Measurements from ENCODE around the gene EML5. TPM values are rescaled to one million over a fixed set of nuclear protein-coding genes. Genes with fewer than 3 reads are reported as not detected.

The EML5 gene
- total and polyA plus RNA-seq, 2 experiments from 2014 or later, result 1.4 TPM; not detected in 1

DNA sequence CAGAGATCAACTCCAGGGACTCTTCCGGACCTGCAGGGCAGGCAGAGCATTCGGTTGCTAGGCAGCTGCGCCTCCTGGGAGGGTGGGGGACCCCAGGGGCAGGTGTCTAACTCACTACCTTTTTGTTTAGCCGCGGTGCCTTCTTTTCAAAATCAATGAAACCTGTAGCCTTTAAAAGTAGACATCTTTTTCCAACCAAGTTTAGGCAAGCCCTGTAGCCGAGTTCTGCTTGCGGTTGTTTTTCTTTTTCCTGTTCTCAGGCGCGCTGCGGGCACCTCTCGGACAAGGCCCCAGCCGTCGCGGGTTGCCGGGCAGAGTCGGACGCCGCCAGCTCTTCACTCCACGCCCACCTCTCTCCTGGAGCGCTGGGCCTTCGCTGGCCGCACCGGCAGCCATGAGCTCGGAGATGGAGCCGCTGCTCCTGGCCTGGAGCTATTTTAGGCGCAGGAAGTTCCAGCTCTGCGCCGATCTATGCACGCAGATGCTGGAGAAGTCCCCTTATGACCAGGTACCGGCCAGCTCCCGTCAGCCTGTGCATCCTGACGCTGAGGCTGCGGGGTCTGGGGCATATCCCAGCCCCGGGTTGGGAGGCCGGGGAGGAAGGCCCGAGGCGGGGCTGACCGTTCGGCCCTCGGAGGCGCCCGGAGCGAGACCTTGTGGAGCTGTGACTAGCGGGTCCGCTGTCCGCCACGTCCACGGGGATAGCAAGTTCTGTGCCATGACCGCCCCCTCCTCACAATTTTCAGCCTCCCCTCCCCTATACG is 31.7 kb upstream of the EML5 start, which contains the start of gene TTC8:
Gene TTC8 (plus strand): TSS at position 338 of the 764 bp plus-strand sequence. CDS start 57 bp downstream, at position 395.
- Histone ChIP-seq H3K27me3 (no peaks in the 10 kb centered on the region), H4K20me1 (ENCODE audit: insufficient read depth, poor library complexity, severe bottlenecking) (no peaks in the 10 kb centered on the region), H3K9me3 (ENCODE audit: low read depth) (no peaks in the 10 kb centered on the region), H2AFZ (peak within 1 kb of the TSS; percentile 77), H3K4me3 (peak within 1 kb of the TSS; percentile 45), H3K36me3 (replicated peaks; ENCODE audit: insufficient read depth, low read depth) (no peaks in the 10 kb centered on the region), H3K27ac (peak within 1 kb of the TSS; percentile 92), H3K4me2 (peak within 1 kb of the TSS; percentile 70), H3K4me1 (ENCODE audit: insufficient read depth) (peaks cover 6% of the 10 kb centered on the region), H3K9me2 (replicated peaks; ENCODE audit: insufficient read depth) (no peaks in the 10 kb centered on the region), H3K79me2 (peaks cover 39% of the 10 kb centered on the region)
- TF ChIP-seq EZH2phosphoT487 (IDR thresholded peaks at IDR 0.05; ENCODE audit: low read depth, severe bottlenecking, unreplicated experiment), result no peak
- TF ChIP-seq, protein P1, sequence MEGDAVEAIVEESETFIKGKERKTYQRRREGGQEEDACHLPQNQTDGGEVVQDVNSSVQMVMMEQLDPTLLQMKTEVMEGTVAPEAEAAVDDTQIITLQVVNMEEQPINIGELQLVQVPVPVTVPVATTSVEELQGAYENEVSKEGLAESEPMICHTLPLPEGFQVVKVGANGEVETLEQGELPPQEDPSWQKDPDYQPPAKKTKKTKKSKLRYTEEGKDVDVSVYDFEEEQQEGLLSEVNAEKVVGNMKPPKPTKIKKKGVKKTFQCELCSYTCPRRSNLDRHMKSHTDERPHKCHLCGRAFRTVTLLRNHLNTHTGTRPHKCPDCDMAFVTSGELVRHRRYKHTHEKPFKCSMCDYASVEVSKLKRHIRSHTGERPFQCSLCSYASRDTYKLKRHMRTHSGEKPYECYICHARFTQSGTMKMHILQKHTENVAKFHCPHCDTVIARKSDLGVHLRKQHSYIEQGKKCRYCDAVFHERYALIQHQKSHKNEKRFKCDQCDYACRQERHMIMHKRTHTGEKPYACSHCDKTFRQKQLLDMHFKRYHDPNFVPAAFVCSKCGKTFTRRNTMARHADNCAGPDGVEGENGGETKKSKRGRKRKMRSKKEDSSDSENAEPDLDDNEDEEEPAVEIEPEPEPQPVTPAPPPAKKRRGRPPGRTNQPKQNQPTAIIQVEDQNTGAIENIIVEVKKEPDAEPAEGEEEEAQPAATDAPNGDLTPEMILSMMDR (IDR thresholded peaks at IDR 0.05; ENCODE audit: poor library complexity), result no peak
- no peak for TF ChIP-seq EZH2 (IDR thresholded peaks at IDR 0.05; ENCODE audit: borderline replicate concordance)
- peak; percentile 96 for DNase-seq (ENCODE audit: low spot score)
- WGBS (ENCODE audit: low lambda C conversion rate, missing lambda C conversion rate), result under 1% methylated on average over 48 of the region's 50 CpGs

DNA sequence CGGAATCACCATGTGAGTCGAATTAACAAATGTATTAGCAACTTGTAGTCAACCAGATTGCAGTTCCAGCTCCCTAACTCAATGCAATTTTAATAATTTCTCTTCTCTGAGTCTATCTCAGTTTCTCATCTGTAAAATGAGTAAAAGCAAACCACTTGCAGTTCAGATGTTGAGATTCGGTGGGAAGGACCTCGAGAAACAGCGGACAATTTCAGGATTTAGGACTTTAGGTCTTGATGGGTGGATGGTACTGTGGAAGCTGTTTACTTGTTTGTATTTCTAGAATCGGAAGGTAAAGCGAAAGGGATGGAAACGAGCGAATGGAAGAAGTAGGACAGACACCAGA is 31.2 kb upstream of the EML5 start:
- DNase-seq (ENCODE audit: low spot score), result no peak
- H3K9me2 ChIP-seq (replicated peaks; ENCODE audit: insufficient read depth), result no peaks in the 10 kb centered on the region
- no peaks in the 10 kb centered on the region for H3K27me3 ChIP-seq
- H3K9me3 ChIP-seq (ENCODE audit: low read depth), result no peaks in the 10 kb centered on the region
- peak overlapping the region; percentile 92 for H3K27ac ChIP-seq
- peak overlapping the region; percentile 45 for H3K4me3 ChIP-seq
- H3K4me2 ChIP-seq, result peak overlapping the region; percentile 70
- H2AFZ ChIP-seq, result peak overlapping the region; percentile 77
- 14% methylated on average over 9 of the region's 9 CpGs for WGBS (ENCODE audit: low lambda C conversion rate, missing lambda C conversion rate)
- H3K36me3 ChIP-seq (replicated peaks; ENCODE audit: insufficient read depth, low read depth), result no peaks in the 10 kb centered on the region
- TF ChIP-seq EZH2 (IDR thresholded peaks at IDR 0.05; ENCODE audit: borderline replicate concordance) (no peak), EZH2phosphoT487 (IDR thresholded peaks at IDR 0.05; ENCODE audit: low read depth, severe bottlenecking, unreplicated experiment) (no peak)
- TF ChIP-seq, protein P1 (IDR thresholded peaks at IDR 0.05; ENCODE audit: poor library complexity), result no peak
- no peaks in the 10 kb centered on the region for H4K20me1 ChIP-seq (ENCODE audit: insufficient read depth, poor library complexity, severe bottlenecking)
- H3K79me2 ChIP-seq, result peaks cover 35% of the 10 kb centered on the region
- peaks cover 6% of the 10 kb centered on the region for H3K4me1 ChIP-seq (ENCODE audit: insufficient read depth)

- Histone ChIP-seq H4K20me1 (ENCODE audit: insufficient read depth, poor library complexity, severe bottlenecking) (no peaks in the 10 kb centered on the region), H3K9me2 (replicated peaks; ENCODE audit: insufficient read depth) (no peaks in the 10 kb centered on the region)
Observed at GRCh38 chr14:88821888-88822287, 29.1 kb upstream of the EML5 start.

More at GRCh38 chr14:88821888-88822287, 29.1 kb upstream of the EML5 start:
- no peak for DNase-seq (ENCODE audit: low spot score)
- Histone ChIP-seq H3K27me3 (no peaks in the 10 kb centered on the region), H3K27ac (no peak overlapping the region), H3K4me3 (no peak overlapping the region), H3K4me2 (no peak overlapping the region), H3K36me3 (replicated peaks; ENCODE audit: insufficient read depth, low read depth) (no peaks in the 10 kb centered on the region), H3K9me3 (ENCODE audit: low read depth) (no peaks in the 10 kb centered on the region), H3K4me1 (ENCODE audit: insufficient read depth) (peaks cover 6% of the 10 kb centered on the region), H2AFZ (no peak overlapping the region), H3K79me2 (peaks cover 19% of the 10 kb centered on the region)
- WGBS (ENCODE audit: low lambda C conversion rate, missing lambda C conversion rate), result 46% methylated on average over 2 of the region's 2 CpGs
- TF ChIP-seq, protein P1 (IDR thresholded peaks at IDR 0.05; ENCODE audit: poor library complexity), result no peak
- TF ChIP-seq EZH2phosphoT487 (IDR thresholded peaks at IDR 0.05; ENCODE audit: low read depth, severe bottlenecking, unreplicated experiment) (no peak), EZH2 (IDR thresholded peaks at IDR 0.05; ENCODE audit: borderline replicate concordance) (no peak)
